AG04450 (cell line): ENCODE results near the gene NAA10. TPM values are rescaled to one million over a fixed set of nuclear protein-coding genes. Genes with fewer than 3 reads are reported as not detected.

ENCODE experiments used
- CTCF ChIA-PET: fragments of 300-600, 350-600 bp; formaldehyde crosslinking; extraction: SDS; loops from one replicate; lab custom pipeline; 2022; ENCODE audit warnings: antibody characterized with exemption, inconsistent platforms; lab: Charles Lee
- POLR2A ChIA-PET: fragments of 350-600 bp; formaldehyde crosslinking; extraction: SDS; loops from one replicate; lab custom pipeline; 2021; ENCODE audit warnings: antibody characterized with exemption, inconsistent platforms; lab: Yijun Ruan, JAX
- DNase-seq: peaks from one replicate; pipeline ENCODE4 v3.0.0-alpha.2; 2011; ENCODE audit warnings: low read depth, low spot score
- H3K27ac ChIP-seq: one replicate; pipeline ENCODE4 v1.5.1; 2012; ENCODE audit warnings: low read depth, low read length, control low read depth
- H3K27me3 ChIP-seq: one replicate; pipeline ENCODE4 v1.6.0; 2012; ENCODE audit warnings: low read length; ENCODE audit not compliant: control insufficient read depth, insufficient read depth
- H3K4me3 ChIP-seq: 2 replicates; pipeline ENCODE4 v1.5.1; 2011; ENCODE audit warnings: mild to moderate bottlenecking, low read depth, low read length, control low read depth
- H3K9me3 ChIP-seq: 2 replicates; pipeline ENCODE4 v1.5.1; 2012; ENCODE audit warnings: low read length; ENCODE audit not compliant: control insufficient read depth, insufficient read depth
- CTCF ChIP-seq: IDR thresholded peaks from 2 replicates; pipeline ENCODE4 v1.5.1; 2011; ENCODE audit warnings: low read depth, low read length, control low read depth, inconsistent platforms
- polyA plus RNA-seq: library from polyadenylated mRNA; depleted of rRNA; stranded (reverse); fragments of >200 nt; gene quantifications from 2 replicates; pipeline ENCODE4 v1.2.3, GENCODE V29; 2011

The NAA10 gene
- polyA plus RNA-seq, 1 experiment, result 42.9 TPM

DNA sequence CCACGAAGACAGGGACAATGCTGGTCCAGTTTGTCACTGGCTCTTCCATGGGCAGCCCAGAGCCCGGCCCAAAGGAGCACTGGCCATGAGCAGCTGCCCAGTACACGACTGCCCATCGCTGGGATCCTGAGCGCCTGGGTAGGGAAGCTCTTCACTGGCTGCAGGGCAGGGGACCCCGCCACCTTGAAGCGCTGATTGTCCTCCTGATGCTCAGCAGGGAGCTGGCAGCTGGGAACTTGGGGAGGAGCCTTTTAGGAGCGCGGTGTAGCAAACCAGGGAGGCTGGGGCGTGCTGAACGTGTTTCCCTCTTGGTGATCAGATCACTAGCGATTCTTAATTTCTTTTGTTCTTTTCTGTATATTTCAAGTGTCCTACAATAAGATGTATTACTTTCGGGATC lies 50.7 kb downstream of the NAA10 start:
- ChIA-PET POLR2A (no interaction called here), CTCF (no interaction called here)
- Histone ChIP-seq H3K27me3 (peaks cover 53% of the 10 kb centered on the region), H3K4me3 (no peak overlapping the region), H3K27ac (no peak overlapping the region), H3K9me3 (no peaks in the 10 kb centered on the region; the same call in 1 of the 2 replicates)
- no peak for TF ChIP-seq CTCF
- DNase-seq, result no peak

- Histone ChIP-seq H3K27me3 (peaks cover 58% of the 10 kb centered on the region), H3K4me3 (no peak overlapping the region), H3K9me3 (no peaks in the 10 kb centered on the region; the same call in 1 of the 2 replicates), H3K27ac (no peak overlapping the region)
- TF ChIP-seq CTCF, result no peak
- ChIA-PET CTCF (no interaction called here), POLR2A (no interaction called here)
- no peak for DNase-seq
Measured at GRCh38 chrX:153883163-153883843, 51.5 kb downstream of the NAA10 start.

DNA sequence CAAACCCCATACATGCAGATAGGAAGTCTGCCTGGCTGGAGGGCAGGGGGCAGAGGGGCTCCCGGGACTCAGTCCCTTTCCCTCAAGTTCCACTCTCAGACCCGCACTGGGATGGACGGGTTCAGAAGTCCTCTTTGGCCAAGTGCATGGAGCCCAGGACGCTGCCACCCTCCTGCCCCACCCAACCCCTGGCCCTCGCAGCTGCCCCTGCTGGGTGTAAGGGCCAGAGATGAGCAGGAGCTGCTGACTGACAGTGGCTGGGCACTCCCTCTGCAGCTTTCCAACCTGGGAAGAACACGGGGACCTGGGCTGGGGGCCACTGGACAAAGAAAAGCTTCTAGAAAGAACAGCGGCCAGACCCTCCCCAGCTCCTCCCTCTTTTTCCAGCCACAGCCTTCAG lies 52.3 kb downstream of the NAA10 start:
- H3K27me3 ChIP-seq, result peaks cover 65% of the 10 kb centered on the region
- POLR2A ChIA-PET, result no interaction called here
- no peak for TF ChIP-seq CTCF
- no peaks in the 10 kb centered on the region; the same call in 1 of the 2 replicates for H3K9me3 ChIP-seq
- CTCF ChIA-PET, result no interaction called here
- no peak overlapping the region for H3K27ac ChIP-seq
- no peak for DNase-seq
- H3K4me3 ChIP-seq, result no peak overlapping the region

- Histone ChIP-seq H3K27ac (no peak overlapping the region), H3K4me3 (no peak overlapping the region), H3K9me3 (no peaks in the 10 kb centered on the region; the same call in 1 of the 2 replicates), H3K27me3 (peaks cover 60% of the 10 kb centered on the region)
- no peak for DNase-seq
- POLR2A ChIA-PET, result no interaction called here
- TF ChIP-seq CTCF, result no peak
- CTCF ChIA-PET, result no interaction called here
Measured at GRCh38 chrX:153882086-153882498, 52.7 kb downstream of the NAA10 start.

- no peaks in the 10 kb centered on the region; the same call in 1 of the 2 replicates for H3K9me3 ChIP-seq
- no peak for TF ChIP-seq CTCF
- ChIA-PET CTCF (no interaction called here), POLR2A (interaction anchor here (0.6 kb wide), 1 partner anchor 44 kb away, joined by 4 read pairs; no protein-coding TSS in a partner anchor)
- no peak for DNase-seq
- no peak overlapping the region for H3K27ac ChIP-seq
- peaks cover 54% of the 10 kb centered on the region for H3K27me3 ChIP-seq
- H3K4me3 ChIP-seq, result no peak overlapping the region
Measured at GRCh38 chrX:153881281-153881680, 53.6 kb downstream of the NAA10 start.
